ENCODE measurements around the gene CRHR2. TPM values are rescaled to one million over a fixed set of nuclear protein-coding genes. Genes with fewer than 3 reads are reported as not detected.

The CRHR2 gene
- polyA plus RNA-seq, 1 experiment, result not detected

DNA sequence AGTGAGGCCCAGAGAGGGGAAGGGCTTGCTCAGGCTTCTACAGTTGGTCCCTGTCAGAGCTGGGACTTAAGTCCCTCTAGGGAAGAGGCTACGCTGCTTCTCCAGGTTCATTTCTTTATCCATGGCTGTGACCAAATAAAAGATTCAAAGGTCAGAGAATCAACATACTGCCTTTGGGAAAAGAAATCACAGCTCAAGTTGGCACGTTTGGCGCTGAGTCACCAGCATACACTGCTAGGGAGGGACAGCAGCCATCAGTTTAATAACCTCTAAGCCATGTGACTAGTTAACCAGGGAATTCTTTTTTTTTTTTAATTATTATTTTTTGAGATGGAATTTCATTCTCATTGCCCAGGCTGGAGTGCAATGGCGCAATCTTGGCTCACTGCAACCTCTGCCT is 28.4 kb upstream of the CRHR2 start:
- no peak for DNase-seq (ENCODE audit: low read depth)
- ChIA-PET CTCF (interaction anchor here (0.6 kb wide), 1 partner anchor 938 kb away, joined by 3 read pairs; no protein-coding TSS in a partner anchor), POLR2A (no interaction called here)
- Histone ChIP-seq H3K27me3 (ENCODE audit: control insufficient read depth, insufficient read depth, low read length) (peaks cover 10% of the 10 kb centered on the region), H3K36me3 (ENCODE audit: control insufficient read depth, insufficient read depth, low read length) (no peaks in the 10 kb centered on the region), H3K4me3 (ENCODE audit: low read depth, low read length) (no peak overlapping the region)
- TF ChIP-seq, protein P1, sequence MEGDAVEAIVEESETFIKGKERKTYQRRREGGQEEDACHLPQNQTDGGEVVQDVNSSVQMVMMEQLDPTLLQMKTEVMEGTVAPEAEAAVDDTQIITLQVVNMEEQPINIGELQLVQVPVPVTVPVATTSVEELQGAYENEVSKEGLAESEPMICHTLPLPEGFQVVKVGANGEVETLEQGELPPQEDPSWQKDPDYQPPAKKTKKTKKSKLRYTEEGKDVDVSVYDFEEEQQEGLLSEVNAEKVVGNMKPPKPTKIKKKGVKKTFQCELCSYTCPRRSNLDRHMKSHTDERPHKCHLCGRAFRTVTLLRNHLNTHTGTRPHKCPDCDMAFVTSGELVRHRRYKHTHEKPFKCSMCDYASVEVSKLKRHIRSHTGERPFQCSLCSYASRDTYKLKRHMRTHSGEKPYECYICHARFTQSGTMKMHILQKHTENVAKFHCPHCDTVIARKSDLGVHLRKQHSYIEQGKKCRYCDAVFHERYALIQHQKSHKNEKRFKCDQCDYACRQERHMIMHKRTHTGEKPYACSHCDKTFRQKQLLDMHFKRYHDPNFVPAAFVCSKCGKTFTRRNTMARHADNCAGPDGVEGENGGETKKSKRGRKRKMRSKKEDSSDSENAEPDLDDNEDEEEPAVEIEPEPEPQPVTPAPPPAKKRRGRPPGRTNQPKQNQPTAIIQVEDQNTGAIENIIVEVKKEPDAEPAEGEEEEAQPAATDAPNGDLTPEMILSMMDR (IDR thresholded peaks at IDR 0.05; ENCODE audit: insufficient read depth, low read depth, low read length), result no peak

DNA sequence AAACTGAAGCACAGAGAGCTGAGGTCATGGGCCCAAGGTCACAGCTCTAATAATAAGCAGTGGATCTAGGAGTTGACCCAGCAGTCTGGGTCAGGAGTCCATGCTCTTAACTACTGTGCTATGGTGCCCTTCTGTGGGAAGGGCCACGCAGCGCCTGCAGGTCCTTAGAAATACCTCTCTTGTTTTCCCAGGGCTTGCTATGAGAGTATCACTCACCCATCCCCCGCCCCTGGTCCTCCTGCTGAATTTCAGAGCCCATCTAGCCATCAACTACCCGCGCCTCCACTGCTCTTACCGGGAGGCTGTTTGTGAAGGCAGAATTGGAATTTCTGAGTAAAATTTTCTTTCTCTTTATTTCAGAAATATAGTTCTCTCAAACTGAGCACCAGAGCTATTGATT is 27.3 kb upstream of the CRHR2 start:
- Histone ChIP-seq H3K4me3 (ENCODE audit: low read depth, low read length) (no peak overlapping the region), H3K36me3 (ENCODE audit: control insufficient read depth, insufficient read depth, low read length) (no peaks in the 10 kb centered on the region), H3K27me3 (ENCODE audit: control insufficient read depth, insufficient read depth, low read length) (peaks cover 10% of the 10 kb centered on the region)
- TF ChIP-seq, protein P1 (IDR thresholded peaks at IDR 0.05; ENCODE audit: insufficient read depth, low read depth, low read length), result no peak
- no peak for DNase-seq (ENCODE audit: low read depth)
- ChIA-PET POLR2A (no interaction called here), CTCF (no interaction called here)

DNA sequence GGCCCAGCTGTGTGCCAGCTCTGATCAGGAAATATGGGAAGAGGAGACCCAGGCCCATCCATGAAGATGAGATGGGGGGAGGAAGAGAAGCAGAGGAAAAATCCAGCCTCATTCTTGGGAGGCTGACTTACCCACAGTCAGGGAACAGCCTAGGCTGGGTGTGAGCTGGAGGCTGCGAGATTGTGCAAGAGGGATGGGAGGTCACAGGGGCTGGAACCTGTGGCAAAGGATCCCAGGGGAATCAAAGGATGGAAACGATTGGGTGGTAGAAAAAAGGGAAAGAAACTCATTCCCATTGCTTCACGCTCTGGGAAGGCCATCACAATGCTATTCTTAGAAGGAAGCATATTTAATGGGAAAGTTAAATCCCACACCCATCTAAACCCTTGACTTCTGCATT is 26.7 kb upstream of the CRHR2 start:
- no peak for DNase-seq (ENCODE audit: low read depth)
- TF ChIP-seq, protein P1 (IDR thresholded peaks at IDR 0.05; ENCODE audit: insufficient read depth, low read depth, low read length), result no peak

DNA sequence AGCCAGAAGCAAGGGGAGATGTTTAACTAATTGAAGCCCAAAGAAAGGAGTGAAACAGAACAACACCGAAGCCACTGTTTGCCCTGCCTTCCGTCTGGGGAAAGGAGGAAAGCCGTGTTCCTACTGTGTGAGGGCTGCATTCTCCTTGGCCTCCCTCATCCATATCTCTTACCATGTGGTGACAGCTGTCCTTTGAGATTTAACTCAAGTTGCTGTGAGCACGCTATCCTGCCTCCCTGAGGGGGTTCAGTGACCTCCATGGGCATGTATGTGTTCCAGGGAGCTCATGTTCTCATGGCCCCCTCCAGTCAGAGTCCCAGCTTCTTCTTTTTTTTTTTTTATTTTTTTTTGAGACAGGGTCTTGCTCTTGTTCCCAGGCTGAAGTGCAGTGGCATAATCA is 26.2 kb upstream of the CRHR2 start:
- H3K27me3 ChIP-seq (ENCODE audit: control insufficient read depth, insufficient read depth, low read length), result peaks cover 14% of the 10 kb centered on the region
- CTCF ChIA-PET, result no interaction called here
- H3K4me3 ChIP-seq (ENCODE audit: low read depth, low read length), result no peak overlapping the region
- POLR2A ChIA-PET, result no interaction called here
- no peaks in the 10 kb centered on the region for H3K36me3 ChIP-seq (ENCODE audit: control insufficient read depth, insufficient read depth, low read length)
- no peak for DNase-seq (ENCODE audit: low read depth)
- TF ChIP-seq, protein P1 (IDR thresholded peaks at IDR 0.05; ENCODE audit: insufficient read depth, low read depth, low read length), result no peak

More for the DNA sequence above, 26.7 kb upstream of the CRHR2 start:
- Histone ChIP-seq H3K4me3 (ENCODE audit: low read depth, low read length) (no peak overlapping the region), H3K27me3 (ENCODE audit: control insufficient read depth, insufficient read depth, low read length) (peaks cover 12% of the 10 kb centered on the region), H3K36me3 (ENCODE audit: control insufficient read depth, insufficient read depth, low read length) (no peaks in the 10 kb centered on the region)
- ChIA-PET CTCF (no interaction called here), POLR2A (no interaction called here)

DNA sequence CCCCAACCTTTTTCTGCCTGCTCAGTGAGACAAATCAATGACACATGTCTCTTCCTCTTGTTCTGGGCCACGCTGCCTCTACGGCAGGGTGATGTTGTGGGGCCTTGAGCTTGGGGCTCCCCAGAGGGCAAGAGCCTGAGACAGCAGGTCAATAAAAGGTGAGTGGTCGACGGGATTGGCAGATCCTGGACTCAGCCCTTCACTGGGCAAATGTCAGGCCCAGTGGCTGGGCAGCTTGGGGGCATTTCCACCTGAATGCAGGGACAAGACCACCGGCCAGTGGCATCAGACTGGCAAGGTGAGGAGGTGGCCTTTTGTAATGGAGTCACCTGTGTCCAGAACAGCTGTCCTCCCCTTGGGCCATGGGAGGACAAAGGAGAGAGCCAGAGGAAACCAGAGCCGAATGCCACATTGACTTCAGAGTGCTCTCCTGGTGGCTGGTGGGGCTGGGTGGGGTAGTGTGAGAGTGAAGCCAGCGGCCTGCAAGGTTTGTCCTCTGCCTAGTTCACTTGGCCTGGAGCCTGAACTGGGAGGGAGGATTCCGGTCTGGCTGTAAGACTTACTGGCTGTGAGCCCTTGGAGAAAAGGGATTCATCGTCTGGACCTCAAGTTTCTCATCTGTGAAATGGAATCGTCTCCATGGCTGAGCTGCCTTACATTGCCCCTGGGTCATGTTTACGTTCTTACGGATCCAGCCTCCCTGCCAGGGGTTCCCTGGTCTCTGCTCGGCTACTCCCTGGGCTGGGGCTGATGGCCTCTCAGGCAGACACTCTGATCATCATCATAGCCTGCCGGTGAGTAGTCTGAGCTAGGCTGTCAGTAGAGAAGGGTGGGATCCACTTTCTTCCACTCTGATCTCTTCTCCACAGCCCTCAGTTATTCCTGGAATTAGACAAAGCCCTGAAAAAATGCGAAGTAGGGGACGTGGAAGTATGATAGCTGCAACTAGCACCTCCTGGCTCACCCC is 25.4 kb upstream of the CRHR2 start:
- TF ChIP-seq, protein P1 (IDR thresholded peaks at IDR 0.05; ENCODE audit: insufficient read depth, low read depth, low read length), result no peak
- ChIA-PET POLR2A (no interaction called here), CTCF (no interaction called here)

More for the DNA sequence above, 25.4 kb upstream of the CRHR2 start:
- H3K27me3 ChIP-seq (ENCODE audit: control insufficient read depth, insufficient read depth, low read length), result peaks cover 14% of the 10 kb centered on the region
- DNase-seq (ENCODE audit: low read depth), result no peak
- H3K4me3 ChIP-seq (ENCODE audit: low read depth, low read length), result no peak overlapping the region
- no peaks in the 10 kb centered on the region for H3K36me3 ChIP-seq (ENCODE audit: control insufficient read depth, insufficient read depth, low read length)

All from BJ (cell line).